ENCODE results near the gene CCNI2. TPM values are rescaled to one million over a fixed set of nuclear protein-coding genes. Genes with fewer than 3 reads are reported as not detected.

Gene CCNI2, protein sequence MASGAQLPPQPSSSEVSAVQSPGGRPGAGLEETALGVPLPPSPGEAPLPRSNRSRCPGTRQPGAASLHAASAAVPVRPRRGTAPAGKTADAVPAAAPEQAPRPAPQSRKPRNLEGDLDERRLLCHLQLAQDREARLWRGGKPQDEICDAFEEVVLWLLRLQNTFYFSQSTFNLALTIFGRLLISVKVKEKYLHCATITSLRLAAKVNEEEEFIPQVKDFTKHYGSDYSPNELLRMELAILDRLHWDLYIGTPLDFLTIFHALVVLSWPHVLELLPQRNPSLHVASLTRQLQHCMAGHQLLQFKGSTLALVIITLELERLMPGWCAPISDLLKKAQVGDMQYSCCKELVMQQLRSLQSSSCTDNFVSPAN
- 1 to 10 TPM; 6.9 to 8.4 TPM for total RNA-seq

DNA sequence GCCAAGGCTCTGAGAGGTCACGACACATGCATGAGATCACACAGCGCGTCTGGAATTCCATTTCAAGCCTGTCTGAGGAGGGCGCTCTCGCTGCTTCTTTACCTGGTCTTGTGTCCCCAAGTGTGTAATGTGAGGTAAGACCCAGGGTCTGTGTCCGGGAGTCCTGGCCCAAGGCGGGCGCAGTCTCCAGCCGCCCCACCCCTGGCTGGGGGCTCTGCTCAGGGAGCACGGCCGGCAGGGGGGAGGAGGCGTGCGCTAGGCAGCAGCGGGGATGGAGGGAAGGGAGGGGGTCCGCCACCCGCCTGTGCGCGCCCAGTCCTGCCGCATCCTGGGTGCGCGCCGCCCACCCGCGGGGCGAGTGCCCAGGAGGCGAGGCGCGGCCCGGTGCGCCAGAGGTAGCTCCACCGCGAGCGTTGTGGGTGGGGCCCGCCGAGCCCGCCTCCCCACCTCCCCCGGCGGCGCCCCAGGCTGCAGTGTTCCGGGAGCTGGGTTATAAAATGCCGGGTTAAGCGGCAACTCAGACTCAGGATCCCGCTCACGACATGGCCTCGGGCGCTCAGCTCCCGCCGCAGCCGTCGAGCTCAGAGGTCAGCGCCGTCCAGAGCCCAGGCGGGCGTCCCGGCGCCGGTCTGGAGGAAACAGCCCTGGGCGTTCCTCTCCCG lies at the start of gene CCNI2:
CCNI2 (plus strand) TSS at position 473 of the 662 bp plus-strand sequence; CDS start at position 543, 70 bp downstream.
- no peaks in the 10 kb centered on the region for H3K9me3 Mint-ChIP-seq
- H3K4me3 Mint-ChIP-seq = peak within 1 kb of the TSS; percentile 72
- H3K27me3 Mint-ChIP-seq = peaks cover 14% of the 10 kb centered on the region
- H3K4me1 Mint-ChIP-seq = peaks cover 31% of the 10 kb centered on the region
- peak; percentile 75 for DNase-seq
- peaks cover 17% of the 10 kb centered on the region for H3K36me3 Mint-ChIP-seq
- H3K27ac Mint-ChIP-seq = peak within 1 kb of the TSS; percentile 62

DNA sequence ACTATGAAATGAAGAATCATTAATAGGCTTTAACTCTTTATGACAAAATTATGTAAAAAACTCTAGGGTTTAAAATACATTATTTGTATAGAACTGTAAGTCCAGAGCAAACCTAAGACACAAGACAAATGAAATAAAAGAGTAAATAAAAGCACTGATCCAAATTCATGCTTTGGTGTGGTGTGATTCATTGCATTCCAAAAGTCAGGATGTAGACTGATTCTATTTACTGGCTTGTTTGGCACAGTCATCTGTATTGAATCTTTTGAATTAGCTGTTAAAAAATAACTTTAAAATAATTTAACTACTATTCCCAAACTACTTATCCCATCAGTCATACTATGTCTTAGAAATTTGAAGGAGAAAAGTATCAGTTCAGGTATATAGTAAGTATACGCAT lies 42.4 kb upstream of the CCNI2 start:
- Mint-ChIP-seq H3K27ac (no peak overlapping the region), H3K4me1 (peaks cover 7% of the 10 kb centered on the region), H3K4me3 (no peak overlapping the region), H3K36me3 (peaks cover 9% of the 10 kb centered on the region), H3K9me3 (no peaks in the 10 kb centered on the region), H3K27me3 (no peaks in the 10 kb centered on the region)
- DNase-seq = no peak

DNA sequence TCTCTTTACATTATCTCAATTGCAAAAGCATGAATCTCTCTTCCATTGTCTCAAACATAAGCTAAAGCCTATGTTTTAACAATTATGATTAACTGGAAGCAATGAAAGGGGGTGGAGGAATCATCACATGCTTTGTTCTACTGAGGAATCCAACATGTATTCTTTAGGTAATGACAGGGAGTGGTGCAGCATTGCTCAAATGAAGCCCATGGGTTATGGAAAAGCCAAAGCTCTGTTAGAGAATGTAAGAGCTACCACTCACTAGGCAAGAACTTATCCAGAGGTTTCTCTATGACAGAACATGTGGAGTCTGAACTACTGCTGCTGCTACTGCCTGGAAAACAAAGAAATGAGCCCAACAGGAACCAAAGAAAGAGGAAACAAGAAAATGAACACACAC lies 38.6 kb upstream of the CCNI2 start:
- Mint-ChIP-seq H3K27ac (no peak overlapping the region), H3K4me1 (peaks cover 6% of the 10 kb centered on the region), H3K4me3 (no peak overlapping the region), H3K27me3 (no peaks in the 10 kb centered on the region), H3K36me3 (peaks cover 4% of the 10 kb centered on the region), H3K9me3 (no peaks in the 10 kb centered on the region)
- no peak for DNase-seq

DNA sequence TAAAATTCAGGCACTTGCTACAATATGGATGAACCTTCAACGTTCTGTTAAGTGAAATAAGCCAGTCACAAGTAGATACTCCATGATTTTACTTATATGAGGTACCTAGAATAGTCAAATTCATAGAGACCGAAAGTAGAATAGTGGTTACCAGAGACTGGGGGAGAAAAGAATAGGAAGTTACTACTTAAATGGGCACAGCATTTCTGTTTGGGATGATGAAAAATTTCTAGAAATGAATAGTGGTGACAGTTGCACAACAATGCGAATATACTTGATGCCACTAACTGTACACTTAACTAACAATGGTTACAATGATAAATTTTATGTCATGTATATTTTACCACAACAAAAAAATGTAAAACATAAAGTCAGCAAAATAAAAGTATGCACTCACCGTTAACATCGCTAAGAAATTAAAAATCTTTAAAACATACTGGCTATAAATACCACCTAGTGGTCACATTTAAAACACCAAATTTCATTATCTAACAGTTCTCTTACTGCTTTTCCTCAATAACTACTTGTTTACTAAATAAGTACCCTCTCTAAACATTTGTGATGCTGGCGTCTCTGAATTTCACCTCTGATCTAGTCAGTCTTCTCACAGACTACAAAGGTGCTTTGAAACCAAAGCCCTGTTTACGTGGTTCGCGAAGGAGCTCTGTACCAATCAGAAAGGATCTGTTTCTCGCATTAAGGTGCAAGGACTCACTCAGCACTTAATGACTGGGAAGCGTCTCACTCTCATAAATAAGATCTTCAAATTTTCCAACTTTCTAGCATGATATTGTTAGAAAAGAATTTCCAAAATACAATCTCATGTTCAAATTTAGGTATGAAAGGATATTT lies 32.5 kb upstream of the CCNI2 start:
- peaks cover 8% of the 10 kb centered on the region for H3K36me3 Mint-ChIP-seq
- peaks cover 11% of the 10 kb centered on the region for H3K4me1 Mint-ChIP-seq
- H3K4me3 Mint-ChIP-seq = no peak overlapping the region
- H3K27me3 Mint-ChIP-seq = no peaks in the 10 kb centered on the region
- no peak overlapping the region for H3K27ac Mint-ChIP-seq
- no peak for DNase-seq
- no peaks in the 10 kb centered on the region for H3K9me3 Mint-ChIP-seq

DNA sequence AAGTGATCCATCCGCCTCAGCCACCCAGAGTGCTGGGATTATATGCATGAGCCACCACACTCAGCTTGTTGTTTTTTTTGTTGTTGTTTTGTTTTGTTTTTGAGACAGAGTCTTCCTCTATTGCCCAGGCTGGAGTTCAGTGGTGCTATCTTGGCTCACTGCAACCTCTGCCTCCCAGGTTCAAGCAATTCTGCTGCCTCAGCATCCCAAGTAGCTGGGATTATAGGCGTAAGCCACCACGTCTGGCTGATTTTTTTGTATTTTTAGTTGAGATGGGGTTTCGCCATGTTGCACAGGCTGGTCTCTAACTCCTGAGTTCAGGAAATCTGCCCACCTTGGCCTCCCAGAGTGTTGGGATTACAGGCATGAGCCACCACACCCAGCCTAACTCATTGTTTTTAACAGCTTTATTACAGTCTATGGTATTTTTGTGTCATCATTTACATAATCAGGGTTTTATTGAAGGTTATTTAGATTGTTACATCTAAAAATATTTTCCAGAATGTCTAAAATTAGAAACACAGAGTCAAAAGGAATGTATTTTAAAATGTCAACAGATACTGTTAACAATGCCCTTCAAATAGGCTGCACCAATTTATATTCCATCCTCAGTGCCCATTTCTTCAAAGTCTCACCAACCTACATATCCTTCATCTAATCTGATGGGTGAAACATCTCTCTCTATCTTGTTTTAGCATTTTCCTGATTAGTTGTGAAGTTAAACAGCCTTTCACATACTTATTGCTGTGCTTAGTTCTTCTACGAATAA lies 28.5 kb upstream of the CCNI2 start:
- no peak for DNase-seq
- H3K4me1 Mint-ChIP-seq = peaks cover 15% of the 10 kb centered on the region
- H3K27ac Mint-ChIP-seq = no peak overlapping the region
- H3K4me3 Mint-ChIP-seq = no peak overlapping the region
- H3K9me3 Mint-ChIP-seq = no peaks in the 10 kb centered on the region
- H3K36me3 Mint-ChIP-seq = peaks cover 10% of the 10 kb centered on the region
- no peaks in the 10 kb centered on the region for H3K27me3 Mint-ChIP-seq

DNA sequence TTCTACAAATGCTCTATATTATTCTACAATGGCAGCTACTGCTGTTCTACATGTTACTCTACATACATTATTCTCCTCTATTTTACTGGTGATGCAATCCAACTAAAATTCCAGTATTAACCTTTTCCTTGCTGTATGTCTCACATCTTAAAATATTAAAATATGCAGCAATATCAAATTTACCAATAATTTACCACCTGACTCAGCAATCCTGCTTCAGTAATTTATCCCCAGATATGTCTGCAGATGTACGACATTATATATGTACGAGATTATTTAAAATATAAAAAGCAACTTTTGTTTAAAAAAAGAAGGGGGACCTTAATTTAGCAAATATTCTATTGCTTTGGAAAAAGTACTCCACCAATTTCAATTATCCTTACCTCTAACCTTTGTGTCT lies 21.5 kb upstream of the CCNI2 start:
- no peak for DNase-seq
- H3K4me1 Mint-ChIP-seq = peaks cover 8% of the 10 kb centered on the region
- H3K9me3 Mint-ChIP-seq = no peaks in the 10 kb centered on the region
- no peak overlapping the region for H3K4me3 Mint-ChIP-seq
- peaks cover 15% of the 10 kb centered on the region for H3K36me3 Mint-ChIP-seq
- no peaks in the 10 kb centered on the region for H3K27me3 Mint-ChIP-seq
- no peak overlapping the region for H3K27ac Mint-ChIP-seq

DNA sequence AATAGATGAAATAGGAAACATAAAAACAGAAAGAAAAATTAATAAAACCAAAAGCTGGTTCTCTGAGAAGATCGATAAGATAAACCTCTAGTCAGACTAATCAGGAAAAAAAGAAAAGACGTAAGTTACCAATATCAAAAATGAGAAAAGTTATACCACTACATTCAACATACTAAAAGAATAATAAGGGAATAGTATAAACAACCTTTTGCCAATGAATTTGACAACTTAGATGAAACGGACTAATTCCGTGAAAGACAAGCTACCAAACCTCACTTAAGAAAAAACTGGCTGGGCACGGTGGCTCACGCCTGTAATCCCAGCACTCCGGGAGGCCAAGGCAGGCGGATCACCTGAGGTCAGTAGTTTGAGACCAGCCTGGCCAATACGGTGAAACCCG lies 17.3 kb upstream of the CCNI2 start:
- no peak for DNase-seq
- no peaks in the 10 kb centered on the region for H3K27me3 Mint-ChIP-seq
- peaks cover 4% of the 10 kb centered on the region for H3K36me3 Mint-ChIP-seq
- no peak overlapping the region for H3K4me3 Mint-ChIP-seq
- no peaks in the 10 kb centered on the region for H3K9me3 Mint-ChIP-seq
- no peak overlapping the region for H3K27ac Mint-ChIP-seq
- peaks cover 7% of the 10 kb centered on the region for H3K4me1 Mint-ChIP-seq

DNA sequence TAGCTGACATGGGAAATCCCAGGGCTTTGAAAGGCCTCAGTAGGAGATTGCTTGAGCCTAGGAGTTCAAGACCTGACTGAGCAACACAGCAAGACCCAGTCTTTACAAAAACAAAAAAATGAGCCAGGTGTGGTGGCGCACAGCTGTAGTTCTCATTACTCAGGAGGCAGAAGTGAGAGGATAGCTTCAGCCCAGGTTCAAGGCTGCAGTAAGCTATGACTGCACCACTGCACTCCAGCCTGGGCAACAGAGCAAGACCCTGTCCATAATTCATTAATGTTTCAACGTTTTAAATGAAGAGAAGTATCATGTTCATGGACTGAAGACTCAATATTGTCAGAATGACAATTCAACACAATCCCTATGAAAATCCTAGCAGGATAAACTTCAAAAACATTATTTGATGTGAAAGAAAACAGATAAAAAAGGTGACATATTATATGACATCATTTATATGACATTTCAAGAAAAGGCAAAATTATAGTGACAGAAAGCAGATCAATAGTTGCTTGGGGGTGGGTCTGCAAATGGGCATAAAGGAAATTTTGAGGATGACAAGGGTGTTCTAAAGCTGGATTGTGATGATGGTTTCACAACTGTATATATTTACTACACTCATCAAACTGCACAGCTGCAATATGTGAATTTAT lies 13.6 kb upstream of the CCNI2 start:
- Mint-ChIP-seq H3K27ac (no peak overlapping the region), H3K4me3 (no peak overlapping the region), H3K4me1 (peaks cover 34% of the 10 kb centered on the region), H3K27me3 (no peaks in the 10 kb centered on the region), H3K9me3 (no peaks in the 10 kb centered on the region), H3K36me3 (peaks cover 4% of the 10 kb centered on the region)
- DNase-seq = no peak

DNA sequence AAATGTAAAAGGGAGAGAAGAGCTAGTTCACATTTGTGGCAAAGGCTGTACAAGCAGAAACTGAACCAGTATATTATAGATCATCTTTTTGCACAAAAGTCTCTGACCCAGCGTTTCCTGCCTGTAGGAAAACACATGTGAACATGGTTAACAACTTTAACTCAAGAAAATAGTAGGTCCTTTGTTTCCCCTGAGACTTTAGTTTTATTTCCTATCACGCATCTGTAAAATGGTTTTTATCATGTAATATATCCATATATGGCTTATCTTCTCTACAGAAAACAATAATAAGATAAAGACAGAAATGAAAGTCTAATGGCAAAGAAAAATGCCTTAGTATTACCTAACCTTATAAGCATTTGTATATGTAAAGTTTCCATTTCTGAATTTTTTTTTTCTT lies 12.5 kb upstream of the CCNI2 start:
- Mint-ChIP-seq H3K4me3 (no peak overlapping the region), H3K9me3 (no peaks in the 10 kb centered on the region), H3K4me1 (peaks cover 29% of the 10 kb centered on the region), H3K36me3 (peaks cover 2% of the 10 kb centered on the region), H3K27ac (no peak overlapping the region), H3K27me3 (peaks cover 3% of the 10 kb centered on the region)
- DNase-seq = no peak

DNA sequence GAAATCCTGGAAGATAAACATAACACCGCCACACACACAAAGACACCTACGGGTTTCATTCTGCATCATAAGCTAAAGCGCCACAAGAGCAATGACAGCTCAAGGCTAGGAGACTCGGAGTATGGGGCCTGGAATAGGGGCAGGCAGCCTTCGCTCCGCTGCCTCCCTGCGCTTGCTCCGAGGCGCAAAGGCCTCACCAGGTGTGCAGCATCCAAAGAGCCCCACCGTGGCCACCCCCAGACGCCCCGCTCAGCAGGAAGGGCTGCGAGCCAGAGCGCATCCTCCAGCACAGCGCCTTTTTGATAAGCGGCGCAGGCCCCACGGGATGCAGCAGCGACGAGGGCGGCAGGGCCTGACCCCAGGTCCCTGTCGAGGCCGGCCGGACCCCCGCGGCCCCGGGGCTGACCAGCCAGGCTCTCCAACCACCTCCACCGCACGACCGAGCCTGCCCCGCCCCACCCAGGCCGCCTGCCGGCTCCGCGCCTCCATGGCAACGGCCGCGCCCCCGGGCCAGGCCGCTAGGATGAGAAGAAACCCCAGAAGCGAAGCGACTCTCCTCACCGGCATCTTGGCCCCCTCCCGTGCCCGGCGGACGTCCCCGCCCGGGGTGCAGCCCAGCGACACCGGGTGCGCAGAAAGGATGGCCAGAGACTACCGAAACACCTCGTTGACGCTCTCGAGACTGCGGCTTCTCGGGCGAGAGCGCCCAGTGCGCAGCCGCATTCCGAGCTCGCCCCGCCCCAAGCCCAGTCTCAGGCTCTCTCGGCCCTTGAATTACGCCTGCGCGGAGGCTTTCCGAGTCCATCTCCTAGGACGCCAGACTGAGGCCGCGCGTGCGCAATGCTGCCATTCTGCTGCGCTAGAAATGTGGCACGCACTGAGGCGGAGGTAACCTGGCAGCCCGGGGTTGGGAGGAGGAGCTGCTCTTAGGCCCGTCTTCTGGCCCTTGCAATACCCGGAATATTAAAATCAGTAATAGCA lies 10.1 kb upstream of the CCNI2 start, which contains the start of gene KIF3A:
KIF3A (minus strand) TSS at position 694 of the 981 bp plus-strand sequence; CDS start at position 567, 127 bp downstream.
- peaks cover 29% of the 10 kb centered on the region for H3K4me1 Mint-ChIP-seq
- H3K4me3 Mint-ChIP-seq = peak within 1 kb of the TSS; percentile 85
- H3K27ac Mint-ChIP-seq = peak within 1 kb of the TSS; percentile 73
- peak; percentile 99 for DNase-seq
- H3K9me3 Mint-ChIP-seq = no peaks in the 10 kb centered on the region
- H3K27me3 Mint-ChIP-seq = peaks cover 3% of the 10 kb centered on the region
- H3K36me3 Mint-ChIP-seq = no peaks in the 10 kb centered on the region

DNA sequence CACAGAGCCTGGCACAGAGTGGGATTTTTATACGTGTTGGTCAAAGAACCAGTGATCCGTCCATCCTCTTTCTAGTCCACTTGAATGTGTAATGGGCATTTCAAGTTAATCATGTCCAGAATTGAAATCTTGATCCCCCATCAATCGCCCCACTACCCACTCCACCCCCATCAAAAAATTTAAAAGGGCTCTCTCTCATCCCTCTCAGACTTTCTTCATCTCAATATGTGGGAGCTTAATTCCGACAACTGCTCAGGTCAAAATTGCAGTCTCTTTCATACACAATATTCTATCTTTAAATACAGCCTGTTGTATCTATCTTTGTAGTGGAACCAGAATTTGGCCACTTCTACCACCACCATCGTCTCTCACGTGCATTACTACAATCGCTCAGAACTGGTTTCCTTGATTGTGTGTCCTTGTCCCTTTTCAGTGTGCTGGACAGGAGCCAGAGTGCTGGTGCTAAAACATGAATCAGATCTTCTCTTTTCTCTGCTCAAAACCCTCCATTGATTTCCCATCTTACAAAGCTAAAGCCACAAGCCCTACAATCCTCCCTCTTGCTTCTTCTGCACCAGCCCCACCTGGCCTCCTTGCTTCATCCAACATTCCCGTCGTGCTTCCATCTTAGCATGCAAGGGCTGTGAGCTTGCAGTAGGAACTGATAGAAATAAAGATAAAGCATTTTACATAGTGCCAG lies 9.1 kb upstream of the CCNI2 start:
- Mint-ChIP-seq H3K27me3 (peaks cover 7% of the 10 kb centered on the region), H3K9me3 (no peaks in the 10 kb centered on the region), H3K4me3 (peak overlapping the region; percentile 85), H3K27ac (peak overlapping the region; percentile 73), H3K36me3 (no peaks in the 10 kb centered on the region), H3K4me1 (peaks cover 29% of the 10 kb centered on the region)
- no peak for DNase-seq

DNA sequence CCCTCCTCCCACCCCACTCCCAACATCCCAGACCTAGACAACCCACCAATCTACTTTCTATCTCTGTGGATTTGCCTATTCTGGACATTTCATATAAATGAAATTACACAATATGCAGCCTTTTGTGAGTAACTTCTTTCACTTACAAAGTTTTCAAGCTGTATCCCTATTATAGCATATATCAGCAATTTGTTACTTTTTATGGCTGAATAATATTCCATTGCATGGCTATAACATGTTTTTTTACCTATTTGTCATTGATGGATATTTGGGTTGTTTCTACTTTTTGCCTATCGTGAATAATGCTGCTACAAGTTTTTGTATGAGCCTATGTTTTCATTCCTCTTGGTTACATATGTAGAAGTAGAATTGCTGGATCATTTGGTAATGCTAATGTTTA lies 8.0 kb upstream of the CCNI2 start:
- no peak overlapping the region for H3K4me3 Mint-ChIP-seq
- H3K36me3 Mint-ChIP-seq = no peaks in the 10 kb centered on the region
- peaks cover 9% of the 10 kb centered on the region for H3K27me3 Mint-ChIP-seq

DNA sequence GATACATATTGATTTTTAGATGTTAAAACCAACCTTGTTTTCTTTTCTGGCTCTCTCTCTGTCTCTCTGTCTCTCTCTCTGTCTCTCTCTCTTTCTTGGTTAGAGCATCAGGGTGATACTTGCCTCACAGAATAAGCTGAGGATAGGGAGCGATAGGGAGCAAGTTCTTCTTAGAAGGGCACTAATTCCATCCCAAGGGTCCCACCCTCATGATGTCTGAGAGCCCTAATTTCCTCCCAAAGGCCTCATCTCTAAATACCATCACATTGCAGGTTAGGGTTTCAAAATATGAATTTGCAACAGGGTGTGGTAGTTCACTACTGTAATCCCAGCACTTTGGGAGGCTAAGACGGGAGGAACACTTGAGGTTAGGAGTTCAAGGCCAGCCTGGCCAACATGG lies 5.1 kb upstream of the CCNI2 start:
- H3K27me3 Mint-ChIP-seq = peaks cover 17% of the 10 kb centered on the region
- H3K9me3 Mint-ChIP-seq = no peaks in the 10 kb centered on the region
- H3K4me3 Mint-ChIP-seq = no peak overlapping the region
- no peaks in the 10 kb centered on the region for H3K36me3 Mint-ChIP-seq
- H3K27ac Mint-ChIP-seq = no peak overlapping the region
- H3K4me1 Mint-ChIP-seq = peaks cover 14% of the 10 kb centered on the region
- no peak for DNase-seq

More for the DNA sequence above, 8.0 kb upstream of the CCNI2 start:
- Mint-ChIP-seq H3K9me3 (no peaks in the 10 kb centered on the region), H3K27ac (no peak overlapping the region), H3K4me1 (peaks cover 29% of the 10 kb centered on the region)
- no peak for DNase-seq

Data from activated naive CD8-positive, alpha-beta T cell treated with anti-CD3 and anti-CD28 coated beads for 36 hours (primary cell).